Gastroesophageal sphincter (tissue), 4 donors: ENCODE results near the gene ZNF565. TPM values are rescaled to one million over a fixed set of nuclear protein-coding genes. Genes with fewer than 3 reads are reported as not detected.

Experiments
- ATAC-seq: fragments of 150-250 bp; one replicate; pipeline ENCODE4 v1.9.1; 2016; ENCODE audit warnings: mild to moderate bottlenecking, moderate library complexity
- H3K27ac ChIP-seq, 4 donors: fragments of 200-600 bp; sonication (generic) in 3 of 4; 1 replicate in 3 of 4; 2 replicates in 1 of 4; pipeline ENCODE4 v1.5.1; 2016 to 2019
- H3K27me3 ChIP-seq: fragments of 200-600 bp; sonication (generic); one replicate; pipeline ENCODE4 v1.5.1; 2019
- H3K36me3 ChIP-seq, 2 donors: fragments of 200-600 bp; sonication (generic); one replicate each; pipeline ENCODE4 v1.5.1; 2019; ENCODE audit warnings: control low read depth in 1 of 2
- H3K4me1 ChIP-seq, 3 donors: fragments of 200-600 bp; sonication (generic); 1 replicate in 2 of 3; 2 replicates in 1 of 3; pipeline ENCODE4 v1.5.1; 2016 to 2019; ENCODE audit warnings: control low read depth in 2 of 3
- H3K4me3 ChIP-seq, 2 donors: fragments of 200-600 bp; sonication (generic); one replicate each; pipeline ENCODE4 v1.5.1; 2019; ENCODE audit warnings: mild to moderate bottlenecking in 1 of 2, moderate library complexity in 1 of 2
- H3K9me3 ChIP-seq, 3 donors: fragments of 200-600 bp; sonication (generic); one replicate each; pipeline ENCODE4 v1.5.1; 2017 to 2019; ENCODE audit warnings: control low read depth in 2 of 3
- EP300 ChIP-seq: sonication (generic); formaldehyde crosslinking; IDR thresholded peaks from one replicate; pipeline ENCODE4 v1.6.1; 2017; ENCODE audit warnings: antibody characterized with exemption, mild to moderate bottlenecking
- POLR2A ChIP-seq, 2 donors: fragments of 450-650 bp; IDR thresholded peaks; one replicate each; pipeline ENCODE4 v1.6.1; 2017; ENCODE audit warnings: antibody characterized with exemption in 2 of 2, mild to moderate bottlenecking in 2 of 2, moderate library complexity in 1 of 2
- POLR2AphosphoS5 ChIP-seq: sonication (generic); formaldehyde crosslinking; IDR thresholded peaks from one replicate; pipeline ENCODE4 v1.6.1; 2017; ENCODE audit warnings: antibody characterized with exemption
- WGBS, 2 donors: methylation state at CpG; one replicate each; pipeline ENCODE4 v1.1.5; 2018; ENCODE audit warnings: low coverage in 1 of 2; 5-methylcytosine and 5-hydroxymethylcytosine counted together
- total RNA-seq, 4 donors: library from RNA; depleted of rRNA; stranded (reverse); fragments of >200 nt; gene quantifications; one replicate each; pipeline ENCODE4 v1.1.0, GENCODE V29; 2016
- TF ChIP-seq, protein P1 (sequence below), 4 experiments: fragments of 200-600 bp in 2 of 4; fragments of 450-650 bp in 2 of 4; sonication (generic) in 1 of 4; IDR thresholded peaks; one replicate each; pipeline ENCODE4 v1.5.1; 2017 to 2019; ENCODE audit warnings: antibody characterized with exemption in 4 of 4, mild to moderate bottlenecking in 2 of 4, moderate library complexity in 2 of 4

ZNF565 gene
- total RNA-seq, 4 donors from 2014 or later = 4.4 to 6.3 (median 5.8) TPM

DNA sequence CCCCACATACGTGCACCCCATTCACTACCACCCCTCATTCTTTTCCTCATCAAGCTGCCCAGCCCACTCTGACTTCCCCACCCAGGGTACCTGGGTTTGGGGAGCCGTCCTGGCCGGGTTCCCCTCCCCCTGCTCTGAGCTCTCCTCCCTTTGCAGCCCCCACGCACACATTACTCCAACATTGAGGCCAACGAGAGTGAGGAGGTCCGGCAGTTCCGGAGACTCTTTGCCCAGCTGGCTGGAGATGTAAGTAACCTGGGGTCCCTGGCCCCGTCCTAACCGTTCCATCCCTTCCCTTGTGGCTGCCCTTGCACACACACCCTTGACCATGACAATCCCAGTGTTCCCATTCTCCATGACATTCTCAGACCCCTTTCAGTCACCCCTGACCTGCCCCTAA is 72.0 kb downstream of the ZNF565 start:
- ATAC-seq = no peak
- 67 to 84% methylated on average over 2 to 9 of the region's 9 CpGs for WGBS, 2 donors
- TF ChIP-seq POLR2AphosphoS5 = no peak
- no peak for TF ChIP-seq EP300
- TF ChIP-seq, protein P1, sequence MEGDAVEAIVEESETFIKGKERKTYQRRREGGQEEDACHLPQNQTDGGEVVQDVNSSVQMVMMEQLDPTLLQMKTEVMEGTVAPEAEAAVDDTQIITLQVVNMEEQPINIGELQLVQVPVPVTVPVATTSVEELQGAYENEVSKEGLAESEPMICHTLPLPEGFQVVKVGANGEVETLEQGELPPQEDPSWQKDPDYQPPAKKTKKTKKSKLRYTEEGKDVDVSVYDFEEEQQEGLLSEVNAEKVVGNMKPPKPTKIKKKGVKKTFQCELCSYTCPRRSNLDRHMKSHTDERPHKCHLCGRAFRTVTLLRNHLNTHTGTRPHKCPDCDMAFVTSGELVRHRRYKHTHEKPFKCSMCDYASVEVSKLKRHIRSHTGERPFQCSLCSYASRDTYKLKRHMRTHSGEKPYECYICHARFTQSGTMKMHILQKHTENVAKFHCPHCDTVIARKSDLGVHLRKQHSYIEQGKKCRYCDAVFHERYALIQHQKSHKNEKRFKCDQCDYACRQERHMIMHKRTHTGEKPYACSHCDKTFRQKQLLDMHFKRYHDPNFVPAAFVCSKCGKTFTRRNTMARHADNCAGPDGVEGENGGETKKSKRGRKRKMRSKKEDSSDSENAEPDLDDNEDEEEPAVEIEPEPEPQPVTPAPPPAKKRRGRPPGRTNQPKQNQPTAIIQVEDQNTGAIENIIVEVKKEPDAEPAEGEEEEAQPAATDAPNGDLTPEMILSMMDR (IDR thresholded peaks at IDR 0.05) = no peak
- no peak for TF ChIP-seq POLR2A (IDR thresholded peaks at IDR 0.05)
- Histone ChIP-seq H3K9me3 (no peaks in the 10 kb centered on the region), H3K36me3 (peaks cover 0 to 59% of the 10 kb centered on the region in 2 donors), H3K4me1 (peaks cover 0 to 26% (median 5%) of the 10 kb centered on the region in 3 donors), H3K27me3 (no peaks in the 10 kb centered on the region), H3K27ac (peak overlapping the region in 2 of 4 donors; percentile 95 to 99), H3K4me3 (no peak overlapping the region)

DNA sequence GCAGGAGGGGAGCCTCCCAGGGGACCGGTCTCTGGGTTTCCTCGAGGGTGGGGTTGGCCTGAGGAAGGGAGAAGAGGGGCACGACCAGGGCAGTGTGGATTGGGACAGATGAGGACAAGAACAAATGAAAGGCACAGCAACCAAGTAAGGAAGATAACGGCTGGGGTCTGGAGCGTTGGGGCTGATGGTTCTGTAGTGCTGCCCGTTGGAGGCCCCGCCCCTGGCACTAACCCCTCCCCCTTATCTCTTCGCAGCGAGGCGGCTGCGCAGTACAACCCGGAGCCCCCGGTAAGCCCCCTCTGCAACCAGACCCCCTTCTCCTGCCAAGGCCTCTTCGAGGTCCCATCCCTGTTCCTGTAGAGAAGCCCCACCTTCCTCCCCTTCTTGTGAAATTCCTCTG is 72.4 kb downstream of the ZNF565 start:
- H3K4me3 ChIP-seq = no peak overlapping the region
- ATAC-seq = no peak
- no peaks in the 10 kb centered on the region for H3K9me3 ChIP-seq
- peaks cover 0 to 29% (median 10%) of the 10 kb centered on the region in 3 donors for H3K4me1 ChIP-seq
- TF ChIP-seq POLR2AphosphoS5 (no peak), POLR2A (IDR thresholded peaks at IDR 0.05) (no peak), EP300 (no peak)
- WGBS, 2 donors = 80 to 84% methylated on average over 3 to 5 of the region's 14 CpGs
- no peaks in the 10 kb centered on the region for H3K27me3 ChIP-seq
- peak overlapping the region in 3 of 4 donors; percentile 95 to 99 (median 97) for H3K27ac ChIP-seq
- H3K36me3 ChIP-seq = peaks cover 0 to 55% of the 10 kb centered on the region in 2 donors

DNA sequence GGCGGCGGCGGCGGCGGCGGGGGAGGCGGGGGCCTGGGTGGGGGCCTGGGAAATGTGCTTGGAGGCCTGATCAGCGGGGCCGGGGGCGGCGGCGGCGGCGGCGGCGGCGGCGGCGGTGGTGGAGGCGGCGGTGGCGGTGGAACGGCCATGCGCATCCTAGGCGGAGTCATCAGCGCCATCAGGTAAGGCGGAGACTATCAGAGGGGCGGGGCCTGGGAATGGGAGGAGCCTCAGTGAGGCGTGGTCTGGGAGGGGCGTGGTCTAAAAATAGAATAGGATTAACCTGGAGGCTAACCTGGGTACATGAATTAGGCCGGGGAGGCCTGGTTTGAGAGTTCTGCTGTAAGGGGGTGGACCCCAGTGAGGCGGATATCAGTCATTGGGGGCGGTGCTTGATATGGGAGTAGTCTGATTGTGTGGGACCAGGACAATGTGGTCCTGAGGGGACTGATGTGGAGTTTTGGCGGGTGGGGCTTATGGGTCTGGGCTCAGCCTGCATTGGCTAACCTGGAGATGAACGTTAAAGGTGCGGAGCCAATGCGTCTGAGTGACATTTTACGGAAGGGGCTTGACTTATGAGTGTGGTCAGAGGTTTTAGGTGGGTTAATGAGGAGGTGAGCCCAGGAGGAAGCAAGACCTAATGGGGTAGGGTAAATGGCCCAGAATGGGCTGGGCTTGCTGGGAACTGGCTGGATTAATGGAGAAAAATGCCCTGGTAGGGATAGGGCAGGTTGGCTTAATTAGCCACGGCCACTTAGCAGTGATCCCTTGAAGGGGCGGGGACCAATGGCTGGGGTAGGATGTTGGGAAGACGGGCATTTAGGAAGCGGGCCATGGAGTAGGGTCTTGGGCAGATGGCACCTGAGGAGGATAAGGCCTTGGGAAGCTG is 73.2 kb downstream of the ZNF565 start:
- H3K4me3 ChIP-seq = peak overlapping the region; percentile 63 to 75
- no peaks in the 10 kb centered on the region for H3K27me3 ChIP-seq
- WGBS, 2 donors = 52 to 54% methylated on average over 12 to 15 of the region's 42 CpGs
- peak; percentile 73 for ATAC-seq
- peaks cover 0 to 47% of the 10 kb centered on the region in 2 donors for H3K36me3 ChIP-seq
- TF ChIP-seq POLR2AphosphoS5 (peak; percentile 79), POLR2A (IDR thresholded peaks at IDR 0.05) (peak; percentile 31 to 39), EP300 (no peak)
- TF ChIP-seq, protein P1 (IDR thresholded peaks at IDR 0.05) = no peak
- peaks cover 0 to 37% (median 18%) of the 10 kb centered on the region in 3 donors for H3K4me1 ChIP-seq
- H3K27ac ChIP-seq = peak overlapping the region; percentile 89 to 99 (median 96)
- H3K9me3 ChIP-seq = no peaks in the 10 kb centered on the region

DNA sequence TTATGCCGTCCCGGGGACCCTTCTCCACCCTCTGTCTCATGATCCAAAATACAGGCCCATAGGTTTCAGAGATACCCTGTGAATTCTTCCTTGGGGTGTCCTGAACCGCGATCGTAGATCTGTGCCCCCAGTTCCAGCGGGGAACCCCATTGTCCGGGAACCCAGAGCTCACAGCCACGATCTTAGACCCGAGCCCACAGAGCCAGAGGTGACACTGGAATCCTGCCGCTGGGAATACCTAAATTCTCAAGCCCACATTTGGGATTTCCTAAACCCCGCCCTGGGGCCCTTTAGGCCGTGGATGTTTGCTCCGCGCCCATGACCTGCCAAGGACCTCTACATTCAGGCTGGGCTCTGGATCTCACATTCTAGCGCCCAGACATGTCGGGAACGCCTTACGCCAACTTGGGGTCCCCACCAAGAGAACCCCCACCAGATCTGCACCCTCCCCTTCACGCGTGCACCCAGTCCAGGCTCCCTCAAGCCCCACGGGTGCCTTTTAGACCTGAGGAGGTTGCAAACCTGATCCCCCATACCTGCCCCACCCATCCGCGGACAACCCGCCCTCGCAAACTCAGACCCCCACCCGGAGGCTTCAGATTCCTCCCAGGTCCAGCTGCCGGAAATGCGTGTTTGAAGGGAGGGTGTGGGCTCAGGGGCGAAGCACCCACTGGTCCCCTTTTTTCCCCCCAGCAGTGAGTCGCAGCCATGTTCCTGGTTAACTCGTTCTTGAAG is 74.0 kb downstream of the ZNF565 start:
- TF ChIP-seq, protein P1 (IDR thresholded peaks at IDR 0.05) = peak in 1 of 4 experiments; percentile 7
- no peak for TF ChIP-seq POLR2AphosphoS5
- peak overlapping the region; percentile 63 to 75 for H3K4me3 ChIP-seq
- H3K27me3 ChIP-seq = no peaks in the 10 kb centered on the region
- WGBS, 2 donors = 5% methylated on average over 5 of the region's 31 CpGs; no CpG with 5 or more reads in 1 of the 2 donors
- H3K27ac ChIP-seq = peak overlapping the region; percentile 89 to 99 (median 96)
- no peaks in the 10 kb centered on the region for H3K9me3 ChIP-seq
- H3K36me3 ChIP-seq = peaks cover 0 to 39% of the 10 kb centered on the region in 2 donors
- peak; percentile 19 for ATAC-seq
- peaks cover 0 to 42% (median 21%) of the 10 kb centered on the region in 3 donors for H3K4me1 ChIP-seq
